ENCODE data around the gene ICA1L.
"Not testable (repeated sequence)": the region's sequence is repeated elsewhere in the genome, so short reads cannot be mapped to it uniquely, and the experiment has no call there.

The ICA1L gene
- long read RNA-seq, donor 1, partial matches to known transcripts = 0 of 1 reads
- long read RNA-seq, donor 1, other reads (novel, unspliced or antisense) = 0 of 1 reads
- long read RNA-seq, donor 2 = 0 reads
- long read RNA-seq, donor 3 = 0 reads
- long read RNA-seq, donor 4, partial matches to known transcripts = 0 of 1 reads
- long read RNA-seq, donor 4, other reads (novel, unspliced or antisense) = 0 of 1 reads
- long read RNA-seq, donor 5 = 0 reads
- long read RNA-seq, donor 6 = 0 reads
- long read RNA-seq, donor 7 = 0 reads
- long read RNA-seq, donor 8, partial matches to known transcripts = 6 of 6 reads
- long read RNA-seq, donor 8, other reads (novel, unspliced or antisense) = 0 of 6 reads

DNA sequence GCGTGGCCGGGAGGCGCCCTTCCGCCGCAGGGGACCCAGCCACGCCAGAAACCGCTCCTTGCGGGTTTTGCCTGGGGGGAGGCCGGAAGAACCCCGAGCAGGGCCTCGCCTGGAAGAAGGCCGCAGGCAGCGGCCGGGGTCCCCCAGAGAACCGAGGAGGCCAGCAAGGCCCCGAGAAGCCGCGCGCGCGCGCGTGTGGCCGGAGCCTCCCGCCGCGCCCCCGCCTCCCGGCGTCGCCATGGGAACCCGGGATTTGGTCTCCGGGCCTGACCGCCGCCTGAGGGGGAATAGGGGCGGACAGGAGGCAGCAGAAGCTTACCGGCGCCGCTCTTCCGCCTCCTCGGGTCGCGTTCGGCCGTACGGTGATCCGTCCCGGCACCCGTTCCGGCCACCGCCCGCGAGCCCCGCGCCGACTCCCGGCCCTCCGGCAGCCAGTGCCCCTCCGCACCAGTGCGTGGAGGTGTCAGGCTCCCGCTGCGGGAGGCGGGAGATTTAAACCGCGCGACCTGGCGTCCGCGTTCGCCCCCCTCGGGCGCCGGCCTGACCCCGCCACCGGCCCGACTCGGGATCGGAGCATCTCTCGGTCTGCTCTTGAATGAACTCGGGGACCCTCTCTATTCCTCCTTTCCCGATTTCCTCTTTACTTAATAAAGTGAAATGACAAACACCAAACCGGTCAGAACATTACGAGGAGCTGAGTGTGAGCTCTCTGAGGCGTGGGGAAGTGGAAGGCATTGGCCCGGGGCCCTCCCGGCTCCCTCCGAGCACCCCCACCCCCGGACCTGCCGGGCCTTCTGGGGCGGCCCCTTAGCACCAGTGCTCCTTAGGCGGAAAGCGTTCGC is at the start of gene ICA1L:
Gene ICA1L, minus strand, starts transcription at position 467 of the 842 bp plus-strand sequence. CDS start 42,757 bp downstream, outside the sequence.
- DNase-seq = peak; percentile 98

DNA sequence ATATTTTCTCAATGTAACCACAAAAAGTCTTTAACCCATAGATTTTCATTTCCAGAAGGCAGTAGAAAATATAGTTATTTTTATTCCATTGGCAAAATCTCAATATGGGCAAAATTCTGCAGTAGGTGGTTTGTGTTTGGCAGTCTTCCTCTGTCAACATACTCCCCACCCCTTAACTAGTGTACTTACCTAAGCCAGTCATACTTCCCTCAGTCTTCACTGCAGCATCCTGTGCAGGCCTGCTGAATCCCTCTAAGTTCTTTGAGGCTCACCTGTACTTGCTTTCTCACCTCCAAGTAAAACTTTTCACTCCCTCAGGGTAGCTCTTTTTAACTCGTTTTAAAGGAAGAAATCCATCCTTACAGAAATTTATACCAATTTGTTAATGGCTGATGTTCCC is 47.3 kb upstream of the ICA1L start:
- no peak for DNase-seq

DNA sequence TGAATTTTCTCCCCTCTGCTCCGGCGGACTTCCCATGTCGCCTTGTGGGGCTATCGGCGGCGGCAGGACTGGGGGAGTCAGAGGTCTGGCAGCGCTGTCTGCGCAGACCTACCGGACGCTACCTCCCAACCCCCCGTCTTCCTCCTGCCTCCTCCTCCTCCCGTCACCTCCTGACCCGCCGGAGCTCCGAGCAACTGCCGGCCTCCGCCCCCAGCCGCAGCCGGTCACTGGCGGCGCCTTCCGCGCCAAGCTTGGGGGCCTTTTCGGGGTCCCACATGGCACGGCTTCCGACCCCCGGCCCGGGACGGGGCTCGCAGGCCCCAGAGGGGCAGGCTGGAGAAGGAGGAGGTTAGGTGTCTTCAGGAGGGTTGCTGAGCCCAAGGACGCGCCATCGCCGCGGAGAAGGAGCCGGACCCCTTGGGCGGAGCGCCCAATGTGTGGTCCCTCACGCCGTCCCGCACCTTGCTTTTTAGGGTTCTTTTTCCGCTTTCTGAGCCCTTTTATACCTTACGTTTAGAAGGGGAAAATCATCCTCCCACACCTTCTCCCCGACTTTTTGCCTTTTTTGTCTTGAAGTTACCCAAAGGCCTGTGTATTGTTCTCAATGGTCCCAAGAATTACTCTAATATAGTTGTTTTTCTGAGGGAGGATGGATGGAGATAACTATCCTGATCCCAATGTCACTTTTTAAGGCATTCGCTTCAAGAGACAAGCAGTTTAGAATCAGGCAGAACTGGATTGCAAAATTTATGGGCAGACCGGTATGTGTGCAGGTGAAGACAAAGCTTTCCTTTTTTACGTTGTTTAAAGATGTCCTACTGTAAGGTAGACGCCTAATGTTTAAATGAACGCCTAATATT is 41.0 kb upstream of the ICA1L start:
- peak; percentile 67 for DNase-seq

DNA sequence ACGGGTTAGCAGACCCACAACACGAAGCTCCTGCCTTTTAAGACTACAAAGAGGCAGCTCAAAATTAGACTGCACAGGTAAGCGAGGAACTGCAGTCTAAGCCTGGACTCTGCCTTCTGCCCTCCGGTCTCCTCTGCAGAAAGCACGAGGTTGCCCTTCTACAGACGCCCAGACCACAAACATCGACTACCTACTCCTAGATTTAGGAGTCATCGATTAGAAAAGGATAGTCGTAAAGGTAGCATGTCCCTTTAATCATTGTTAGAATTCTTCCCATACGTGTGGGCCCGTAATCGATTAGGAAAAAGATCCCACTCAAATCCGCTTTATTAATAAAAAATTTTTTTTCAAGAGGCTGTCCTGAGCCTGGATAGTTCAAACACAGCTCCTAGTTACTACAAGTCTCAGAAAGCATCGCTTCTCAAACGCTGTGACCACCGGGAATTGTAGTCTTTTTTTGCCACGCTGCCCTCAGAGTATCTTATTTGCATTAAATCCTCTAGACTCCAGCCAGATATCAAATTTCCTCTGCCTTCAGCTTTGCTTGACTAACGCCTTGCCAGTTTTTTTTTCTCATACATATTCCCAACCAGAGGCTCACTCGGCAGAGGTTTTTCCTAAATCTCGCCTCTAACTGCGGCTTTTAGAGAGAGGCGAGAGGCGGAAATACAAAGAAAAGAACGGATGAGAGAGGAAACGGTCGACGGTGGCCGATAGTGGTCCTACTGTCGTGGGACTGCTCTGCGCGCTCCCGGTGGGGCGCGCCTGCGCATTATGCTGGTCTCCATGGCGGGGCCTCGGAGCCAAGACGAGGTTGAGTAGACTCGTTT is 40.2 kb upstream of the ICA1L start, which contains the start of the genes CARF and WDR12:
Gene CARF, plus strand, starts transcription at position 764 of the 830 bp plus-strand sequence. CDS start 29,628 bp downstream, outside the sequence.
Gene WDR12, minus strand, starts transcription at position 162 of the 830 bp plus-strand sequence. CDS start 197 bp downstream, outside the sequence.
- peak; percentile 95 for DNase-seq

DNA sequence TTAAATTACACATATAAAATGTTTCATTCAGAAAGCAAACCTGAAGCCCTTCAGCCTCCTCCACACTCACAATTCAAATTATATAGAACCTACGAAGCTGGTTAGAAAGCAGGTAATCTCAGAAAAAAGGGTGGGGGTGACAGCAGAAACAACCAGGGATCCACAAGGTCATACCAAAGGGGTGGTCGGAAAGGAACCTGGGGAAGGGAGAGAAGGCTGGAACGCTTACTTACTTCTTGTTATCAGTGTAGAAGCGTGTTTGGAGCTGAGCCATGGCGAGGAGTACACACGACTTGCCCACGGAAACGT is 39.6 kb upstream of the ICA1L start:
- DNase-seq = no peak

DNA sequence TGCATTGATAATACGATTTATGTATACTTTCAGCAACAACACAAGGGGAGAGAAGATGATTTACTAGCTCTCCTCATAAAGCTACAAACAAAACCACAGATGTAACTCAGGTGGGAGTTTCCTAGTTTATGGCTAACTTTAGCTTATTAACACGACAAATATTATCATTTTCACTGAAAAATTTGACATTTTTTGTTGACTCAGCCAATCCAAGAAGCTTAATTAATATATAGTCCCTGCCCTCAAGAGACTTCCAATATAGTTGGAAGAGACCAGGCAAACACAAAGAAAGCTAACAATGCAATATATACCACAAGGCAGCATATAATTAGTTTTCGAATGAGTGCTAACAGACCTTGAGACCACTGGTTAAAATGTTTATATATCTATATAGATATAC is 39.1 kb upstream of the ICA1L start:
- DNase-seq = no peak

DNA sequence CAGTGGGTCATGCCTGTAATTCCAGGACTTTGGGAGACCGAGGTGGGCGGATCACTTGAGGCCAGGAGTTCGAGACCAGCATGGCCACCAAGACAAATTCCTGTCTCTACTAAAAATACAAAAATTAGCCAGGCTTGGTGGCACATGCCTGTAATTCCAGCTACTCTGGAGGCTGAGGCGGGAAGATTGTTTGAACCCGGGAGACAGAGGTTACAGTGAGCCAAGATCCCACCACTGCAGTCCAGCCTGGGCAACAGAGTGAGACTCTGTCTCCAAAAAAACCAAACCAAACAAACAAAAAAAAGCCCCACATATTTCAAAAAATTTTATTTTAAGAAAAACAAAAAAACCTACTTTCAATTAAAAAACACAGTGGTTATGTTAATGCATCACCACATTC is 38.7 kb upstream of the ICA1L start:
- not testable (repeated sequence) for DNase-seq

DNA sequence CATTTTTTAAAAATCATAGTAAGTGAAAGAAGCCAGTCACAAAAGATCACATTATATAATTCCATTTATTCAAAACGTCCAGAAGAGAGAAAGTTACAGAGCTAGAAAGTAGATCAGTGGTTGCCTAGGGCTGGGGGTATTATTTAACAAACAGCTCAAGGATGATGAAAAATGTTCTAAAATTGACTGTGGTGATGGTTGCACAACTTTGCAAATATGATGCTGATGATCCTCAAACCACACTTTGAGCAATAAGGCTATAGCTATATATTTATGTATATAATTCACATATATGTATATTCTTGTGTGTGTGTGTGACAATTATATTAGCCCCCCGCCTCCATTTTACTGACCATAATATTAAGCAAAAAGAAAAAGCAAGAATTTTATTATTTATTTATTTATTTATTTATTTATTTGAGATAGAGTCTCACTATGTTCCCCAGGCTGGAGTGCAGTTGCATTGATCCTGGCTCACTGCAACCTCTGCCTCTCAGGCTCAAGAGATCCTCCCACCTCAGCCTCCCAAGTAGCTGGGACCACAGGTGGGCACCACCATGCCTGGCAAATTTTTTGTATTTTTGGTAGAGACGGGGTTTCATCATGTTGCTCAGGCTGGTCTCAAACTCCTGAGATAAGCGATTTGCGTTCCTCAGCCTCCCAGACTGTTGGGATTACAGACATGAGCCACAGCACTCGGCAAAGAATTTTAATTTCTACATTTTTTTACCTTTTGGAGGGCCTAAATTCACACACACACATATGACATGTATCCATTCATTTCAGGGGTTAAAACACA is 38.0 kb upstream of the ICA1L start:
- no peak for DNase-seq

DNA sequence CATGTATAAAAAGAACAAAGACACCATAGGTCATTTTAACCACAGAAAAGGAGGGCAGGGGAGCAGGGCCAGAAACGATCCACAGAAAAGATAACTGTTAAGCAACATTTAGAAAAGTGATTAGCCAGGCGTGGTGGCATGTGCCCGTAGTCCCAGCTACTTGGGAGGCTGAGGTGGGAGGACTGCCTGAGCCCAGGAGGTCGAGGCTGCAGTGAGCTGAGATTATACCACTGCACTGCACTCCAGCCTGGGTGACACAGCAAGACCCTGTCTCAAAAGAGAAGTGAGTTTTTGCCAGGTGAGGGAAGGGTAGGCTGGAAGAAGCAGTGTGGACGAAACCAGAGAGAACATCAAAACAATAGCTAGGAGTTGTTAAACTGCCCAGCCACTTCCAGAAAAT is 36.6 kb upstream of the ICA1L start:
- no peak for DNase-seq

DNA sequence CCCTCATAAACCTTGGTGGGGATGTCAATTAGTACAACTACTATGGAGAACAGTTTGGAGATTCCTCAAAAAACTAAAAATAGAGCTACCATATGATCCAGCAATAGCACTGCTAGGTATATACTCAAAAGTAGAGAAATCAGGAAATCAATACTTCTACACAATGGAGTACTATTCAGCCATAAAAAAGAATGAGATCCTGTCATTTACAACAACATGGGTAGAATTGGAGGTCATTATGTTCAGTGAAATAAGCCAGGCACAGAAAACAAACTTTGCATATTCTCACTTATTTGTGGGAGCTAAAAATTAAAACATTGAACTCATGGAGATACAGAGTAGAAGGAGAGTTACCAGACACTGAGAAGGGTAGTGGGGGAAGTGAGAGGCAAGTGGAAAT is 33.9 kb upstream of the ICA1L start:
- DNase-seq = not testable (repeated sequence)

DNA sequence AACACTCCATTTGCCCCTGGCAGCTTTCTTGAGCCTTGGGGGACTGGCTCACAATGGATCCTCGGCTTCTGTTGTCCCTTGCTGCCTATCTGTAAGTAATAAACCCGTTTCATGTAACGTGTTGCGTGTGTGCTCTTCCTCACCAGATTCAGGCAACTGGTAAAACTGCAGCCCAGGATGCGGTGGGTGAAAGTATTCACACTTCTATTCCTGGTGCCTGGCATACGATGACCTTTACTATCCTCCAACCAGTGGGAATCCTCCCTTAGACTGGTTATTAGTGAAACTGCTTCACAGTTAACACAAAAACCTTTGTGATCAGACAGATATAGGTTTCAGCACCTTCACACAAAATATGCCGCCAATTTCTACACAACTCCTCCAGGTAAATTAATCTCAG is 13.6 kb upstream of the ICA1L start:
- DNase-seq = no peak

DNA sequence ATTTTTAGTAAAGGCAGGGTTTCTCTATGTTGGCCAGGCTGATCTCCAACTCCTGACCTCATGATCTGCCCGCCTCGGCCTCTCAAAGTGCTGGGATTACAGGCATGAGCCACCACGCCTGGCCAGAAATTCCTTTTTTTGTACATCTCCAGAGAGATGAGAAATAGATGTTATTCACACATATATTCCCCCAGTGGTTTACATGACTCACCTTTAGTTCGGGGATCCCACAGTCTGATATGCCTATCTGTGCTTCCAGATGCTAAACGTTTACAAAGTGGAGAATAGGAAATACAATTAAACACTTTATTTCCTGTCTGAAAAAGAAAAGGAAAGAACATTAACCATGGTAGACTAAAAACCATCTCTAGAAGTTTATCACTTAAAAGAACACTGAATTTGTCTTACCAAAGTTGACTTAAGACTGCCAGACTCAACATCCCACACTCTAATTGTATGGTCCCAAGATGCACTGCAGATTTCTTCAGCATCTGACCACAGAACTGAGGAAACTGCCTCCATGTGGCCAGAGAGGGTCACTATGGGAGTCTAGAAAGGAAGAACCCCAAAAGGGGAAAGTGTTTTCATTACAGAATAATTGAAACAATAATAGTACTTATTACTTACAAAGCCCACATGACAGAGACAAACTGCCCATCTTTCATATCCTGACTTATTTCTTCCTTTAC is 12.6 kb upstream of the ICA1L start:
- no peak for DNase-seq

DNA sequence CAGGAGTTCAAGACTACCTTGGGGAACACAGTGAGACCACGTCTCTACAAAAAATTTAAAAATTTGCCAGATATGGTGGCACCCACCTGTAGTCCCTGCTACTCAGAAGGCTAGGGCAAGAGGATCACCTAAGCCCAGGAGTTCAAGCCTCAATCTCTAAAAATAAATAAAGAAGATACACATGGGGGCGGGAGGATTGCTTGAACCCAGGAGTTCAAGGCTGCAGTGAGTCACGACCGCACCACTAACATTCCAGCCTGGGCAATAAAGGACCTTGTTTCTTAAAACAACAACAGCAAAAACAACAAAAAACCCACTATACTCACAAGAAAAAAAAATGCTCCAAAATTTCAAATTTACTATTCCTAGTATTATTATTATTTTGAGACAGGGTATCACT is 10.0 kb upstream of the ICA1L start:
- no peak for DNase-seq

DNA sequence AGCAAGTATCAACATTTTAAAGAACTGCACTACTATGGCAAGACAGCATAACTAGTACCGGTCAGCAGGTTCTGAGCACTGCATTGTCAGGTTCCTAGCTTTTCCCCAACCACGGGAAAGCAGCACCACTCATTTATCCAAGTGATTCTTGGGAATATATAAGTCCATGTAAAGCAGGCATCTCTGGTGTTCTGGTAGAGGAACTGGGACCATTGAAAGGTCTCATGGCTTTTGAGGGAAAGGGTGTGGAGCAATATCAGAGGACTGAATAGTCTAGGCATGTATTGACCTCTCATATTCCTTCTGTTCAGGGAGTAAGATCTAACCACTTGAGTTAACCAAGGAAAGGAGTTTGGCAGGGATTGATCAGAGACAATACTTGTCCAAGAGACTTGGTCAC is 6.1 kb upstream of the ICA1L start:
- no peak for DNase-seq

DNA sequence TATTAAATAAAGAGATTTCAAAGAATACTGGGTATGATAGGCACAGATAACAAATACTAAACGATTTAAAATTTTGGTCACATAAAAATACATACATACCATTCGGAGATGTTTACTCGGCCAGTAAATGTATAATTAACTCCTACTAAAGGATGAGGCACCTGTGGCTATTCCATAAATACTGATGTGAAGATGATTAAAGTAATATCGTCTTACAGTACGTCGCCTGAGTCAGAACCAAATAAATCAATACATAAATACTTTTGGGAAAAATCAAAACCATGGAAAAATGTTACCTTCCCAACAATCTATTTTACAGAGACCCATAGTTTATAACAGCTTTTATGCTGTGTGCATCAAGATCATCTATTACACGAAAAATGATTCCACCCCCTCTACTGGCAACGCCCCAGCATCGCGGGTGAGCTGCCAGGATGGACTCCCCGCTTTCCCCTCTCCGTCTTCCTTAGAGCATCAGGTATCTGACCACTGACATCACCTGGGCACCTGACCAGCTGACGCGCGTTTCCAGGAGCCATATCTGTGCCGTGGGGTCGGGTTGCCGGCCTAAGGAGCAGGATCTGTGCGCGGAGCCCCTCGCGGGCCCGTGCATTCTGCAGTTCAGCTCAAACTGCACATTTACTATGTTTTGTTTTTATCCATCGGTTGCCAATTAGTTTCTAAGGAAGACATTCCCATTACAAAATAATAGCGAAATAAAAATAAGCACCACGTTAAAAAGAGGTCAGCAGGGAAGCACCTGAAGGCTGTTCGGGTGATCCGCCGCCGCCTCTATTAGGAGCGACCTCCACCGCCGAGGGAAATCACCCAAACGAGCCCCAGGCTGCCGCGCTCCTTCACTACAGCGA is 901 bp downstream of the ICA1L start:
- DNase-seq = no peak

DNA sequence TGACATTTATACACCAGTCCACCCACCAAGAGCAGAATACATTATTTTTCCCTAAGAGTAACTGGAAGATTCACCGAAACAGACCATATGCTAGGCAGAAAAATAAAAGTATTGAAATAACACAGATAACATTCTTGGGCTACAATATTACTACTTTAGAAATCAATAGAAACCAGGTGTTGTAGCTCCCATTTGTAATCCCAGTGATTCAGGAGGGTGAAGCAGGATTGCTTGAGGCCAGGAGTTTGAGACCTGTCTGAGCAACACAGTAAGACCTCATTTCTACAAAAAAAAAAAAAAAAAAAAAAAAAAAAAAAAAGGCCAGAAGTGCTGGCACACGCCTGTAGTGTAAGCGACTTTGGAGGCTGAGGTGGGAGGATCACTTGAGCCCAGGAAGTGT is 9.6 kb downstream of the ICA1L start:
- DNase-seq = no peak

DNA sequence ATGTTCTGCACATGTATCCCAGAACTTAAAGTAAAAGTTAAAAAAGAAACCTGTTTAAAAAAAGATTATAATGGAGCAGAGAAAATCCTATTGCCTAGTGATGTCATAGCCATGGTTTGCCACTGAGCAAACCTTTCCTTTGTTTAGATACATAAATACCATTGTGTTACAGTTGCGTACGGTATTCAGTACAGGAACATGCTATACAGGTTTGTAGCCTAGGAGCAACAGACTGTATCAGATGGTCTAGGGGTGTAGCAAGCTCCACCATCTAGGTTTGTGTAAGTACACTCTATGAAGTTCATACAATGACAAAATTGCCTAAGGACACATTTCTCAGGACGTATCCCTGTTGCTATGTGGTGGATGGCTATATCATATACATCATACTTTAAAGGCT is 13.0 kb downstream of the ICA1L start:
- no peak for DNase-seq

DNA sequence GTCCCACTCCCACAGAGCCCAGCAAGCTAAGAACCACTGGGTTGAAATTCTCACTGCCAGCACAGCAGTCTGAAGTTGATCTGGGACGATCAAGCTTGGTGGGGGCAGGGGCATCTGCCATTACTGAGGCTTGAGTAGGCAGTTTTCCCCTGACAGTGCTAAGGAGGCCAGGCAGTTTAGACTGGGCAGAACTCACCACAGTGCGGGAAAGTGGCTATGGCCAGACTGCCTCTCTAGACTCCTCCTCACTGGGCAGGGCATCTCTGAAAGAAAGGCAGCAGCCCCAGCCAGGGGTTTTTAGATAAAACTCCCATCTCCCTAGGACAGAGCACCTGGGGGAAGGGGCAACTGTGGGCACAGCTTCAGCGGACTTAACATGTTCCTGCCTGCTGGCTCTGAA is 22.2 kb downstream of the ICA1L start:
- DNase-seq = not testable (repeated sequence)

DNA sequence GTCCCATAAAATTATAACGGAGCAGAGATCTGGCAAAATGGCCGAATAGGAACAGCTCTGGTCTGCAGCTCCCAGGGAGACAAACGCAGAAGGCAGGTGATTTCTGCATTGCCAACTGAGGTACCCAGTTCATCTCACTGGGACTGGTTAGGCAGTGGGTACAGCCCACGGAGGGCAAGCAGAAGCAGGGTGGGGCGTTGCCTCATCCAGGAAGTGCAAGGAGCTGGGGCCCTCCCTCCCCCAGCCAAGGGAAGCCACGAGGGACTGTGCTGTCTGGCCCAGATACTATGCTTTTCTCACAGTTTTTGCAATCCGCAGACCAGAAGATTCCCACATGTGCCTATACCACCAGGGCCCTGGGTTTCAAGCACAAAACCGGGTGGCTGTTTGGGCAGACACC is 22.8 kb downstream of the ICA1L start:
- no peak for DNase-seq
